Neural progenitor cell (in vitro differentiated cells): ENCODE results near the gene GLG1.

ENCODE experiments used
- EZH2 ChIP-seq: fragments of 200-600 bp; sonication (generic); IDR thresholded peaks from 2 replicates; pipeline ENCODE4 v1.6.1; 2017; ENCODE audit warnings: antibody characterized with exemption, mild to moderate bottlenecking, moderate library complexity
- EZH2phosphoT487 ChIP-seq: fragments of 200-600 bp; sonication (generic); IDR thresholded peaks from 2 replicates; pipeline ENCODE4 v1.6.1; 2017; ENCODE audit warnings: antibody characterized with exemption
- TF ChIP-seq, protein P1 (sequence below): fragments of 200-600 bp; sonication (generic); IDR thresholded peaks from 2 replicates; pipeline ENCODE4 v1.5.1; 2017; ENCODE audit warnings: antibody characterized with exemption, mild to moderate bottlenecking

DNA sequence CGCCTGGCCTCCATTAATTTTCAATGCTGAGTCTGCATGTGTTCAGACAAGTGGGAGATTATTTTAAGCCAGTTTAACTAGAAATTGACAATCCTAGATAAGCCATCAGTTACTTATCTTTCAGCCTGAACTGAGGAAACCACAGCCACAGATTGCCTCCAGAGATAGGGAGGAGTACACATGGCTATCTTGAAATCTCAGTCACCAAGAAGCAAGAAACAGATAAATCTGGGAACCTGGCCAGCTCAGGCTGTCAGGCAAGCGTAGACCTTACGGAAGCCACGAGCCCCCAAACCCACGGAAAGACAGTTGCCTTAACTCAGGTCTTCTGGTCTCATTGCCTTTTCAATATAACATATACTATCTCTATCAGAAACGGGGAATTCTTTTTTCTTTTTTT lies 2.0 kb upstream of the GLG1 start:
- TF ChIP-seq, protein P1, sequence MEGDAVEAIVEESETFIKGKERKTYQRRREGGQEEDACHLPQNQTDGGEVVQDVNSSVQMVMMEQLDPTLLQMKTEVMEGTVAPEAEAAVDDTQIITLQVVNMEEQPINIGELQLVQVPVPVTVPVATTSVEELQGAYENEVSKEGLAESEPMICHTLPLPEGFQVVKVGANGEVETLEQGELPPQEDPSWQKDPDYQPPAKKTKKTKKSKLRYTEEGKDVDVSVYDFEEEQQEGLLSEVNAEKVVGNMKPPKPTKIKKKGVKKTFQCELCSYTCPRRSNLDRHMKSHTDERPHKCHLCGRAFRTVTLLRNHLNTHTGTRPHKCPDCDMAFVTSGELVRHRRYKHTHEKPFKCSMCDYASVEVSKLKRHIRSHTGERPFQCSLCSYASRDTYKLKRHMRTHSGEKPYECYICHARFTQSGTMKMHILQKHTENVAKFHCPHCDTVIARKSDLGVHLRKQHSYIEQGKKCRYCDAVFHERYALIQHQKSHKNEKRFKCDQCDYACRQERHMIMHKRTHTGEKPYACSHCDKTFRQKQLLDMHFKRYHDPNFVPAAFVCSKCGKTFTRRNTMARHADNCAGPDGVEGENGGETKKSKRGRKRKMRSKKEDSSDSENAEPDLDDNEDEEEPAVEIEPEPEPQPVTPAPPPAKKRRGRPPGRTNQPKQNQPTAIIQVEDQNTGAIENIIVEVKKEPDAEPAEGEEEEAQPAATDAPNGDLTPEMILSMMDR: no peak
- TF ChIP-seq EZH2phosphoT487: no peak
- TF ChIP-seq EZH2: no peak
